H1 (cell line): Measurements from ENCODE around the gene FHIT. TPM values are rescaled to one million over a fixed set of nuclear protein-coding genes. Genes with fewer than 3 reads are reported as not detected.
A peak's percentile ranks its signal among the peaks of the same experiment; 100 is the strongest.

Experiments used
- CTCF ChIA-PET: fragments of 300-600 bp; sonication (Branson Sonifier 250); formaldehyde crosslinking; loops from one replicate; lab custom pipeline; 2021; ENCODE audit not compliant: partially characterized antibody; lab: Charles Lee
- POLR2A ChIA-PET: fragments of 300-600 bp; sonication (Branson Sonifier 250); formaldehyde crosslinking; loops from one replicate; lab custom pipeline; 2021; ENCODE audit warnings: inconsistent platforms; ENCODE audit not compliant: partially characterized antibody; lab: Charles Lee
- DNase-seq, 2 experiments: peaks; one replicate each; pipeline versions ENCODE4 v3.0.0 to v3.0.0-alpha.2; 2010 to 2022; ENCODE audit warnings: low spot score in 2 of 2, low read depth in 1 of 2, mixed read lengths in 1 of 2
- FAIRE-seq: peaks from 2 replicates; lab custom pipeline; 2011; peaks lifted over from hg19 to GRCh38; lab: Jason Lieb, UNC
- H2AFZ ChIP-seq: 2 replicates; pipeline ENCODE4 v1.8.1; 2012; ENCODE audit warnings: low read length, inconsistent platforms
- H2AK5ac ChIP-seq: 2 replicates; pipeline ENCODE4 v1.6.1; 2013; ENCODE audit warnings: low read depth, low read length
- H2BK120ac ChIP-seq: replicated peaks from 2 replicates; pipeline ENCODE3; 2013; ENCODE audit warnings: low read depth, low read length, inconsistent platforms
- H2BK12ac ChIP-seq: 2 replicates; pipeline ENCODE4 v1.6.1; 2013; ENCODE audit warnings: low read depth, low read length
- H2BK15ac ChIP-seq: 2 replicates; pipeline ENCODE4 v1.6.1; 2013; ENCODE audit warnings: low read length
- H2BK20ac ChIP-seq: 2 replicates; pipeline ENCODE4 v1.6.1; 2013; ENCODE audit warnings: low read length
- H2BK5ac ChIP-seq: 2 replicates; pipeline ENCODE4 v1.6.1; 2013; ENCODE audit warnings: low read depth, low read length
- H3K14ac ChIP-seq: 2 replicates; pipeline ENCODE4 v1.6.1; 2013; ENCODE audit warnings: inconsistent platforms; ENCODE audit not compliant: insufficient read length
- H3K18ac ChIP-seq: 2 replicates; pipeline ENCODE4 v1.6.1; 2013; ENCODE audit warnings: low read length; ENCODE audit errors: extremely low read depth
- H3K23ac ChIP-seq: 2 replicates; pipeline ENCODE4 v1.6.1; 2013; ENCODE audit warnings: inconsistent platforms; ENCODE audit not compliant: insufficient read length
- H3K23me2 ChIP-seq: 2 replicates; pipeline ENCODE4 v1.6.1; 2013; ENCODE audit warnings: low read depth, low read length
- H3K27ac ChIP-seq: 2 replicates; pipeline ENCODE4 v1.6.1; 2011; ENCODE audit warnings: low read depth, low read length, inconsistent platforms
- H3K27me3 ChIP-seq, 4 experiments: replicated peaks in 1 of 4; 1 replicate in 1 of 4; 2 replicates in 3 of 4; pipeline versions ENCODE4 v1.6.1 to v1.8.1; 2011 to 2013; ENCODE audit warnings: low read length in 3 of 4, mild to moderate bottlenecking in 3 of 4, inconsistent platforms in 2 of 4, mixed read lengths in 2 of 4, moderate library complexity in 1 of 4; ENCODE audit not compliant: control insufficient read depth in 3 of 4, insufficient read depth in 3 of 4; ENCODE audit errors: extremely low read depth in 1 of 4
- H3K36me3 ChIP-seq, 4 experiments: 2 replicates each; pipeline versions ENCODE4 v1.6.1 to v1.8.1; 2011 to 2013; ENCODE audit warnings: mild to moderate bottlenecking in 4 of 4, low read length in 3 of 4, moderate library complexity in 2 of 4, control low read depth in 1 of 4, inconsistent platforms in 1 of 4; ENCODE audit not compliant: insufficient read depth in 4 of 4, control insufficient read depth in 2 of 4
- H3K4ac ChIP-seq: replicated peaks from 2 replicates; pipeline ENCODE3; 2013; ENCODE audit warnings: low read length, low read depth, mixed read lengths, inconsistent platforms; ENCODE audit not compliant: insufficient read length
- H3K4me1 ChIP-seq, 4 experiments: replicated peaks in 1 of 4; 1 replicate in 1 of 4; 2 replicates in 3 of 4; pipeline versions ENCODE4 v1.6.1 to v1.8.1; 2011 to 2013; ENCODE audit warnings: low read length in 3 of 4, inconsistent platforms in 2 of 4, mixed read lengths in 1 of 4; ENCODE audit not compliant: insufficient read depth in 4 of 4, control insufficient read depth in 3 of 4
- H3K4me2 ChIP-seq, 2 experiments: 2 replicates each; pipeline versions ENCODE4 v1.6.1 to v1.8.1; 2011 to 2013; ENCODE audit warnings: low read depth in 2 of 2, low read length in 2 of 2, control low read depth in 1 of 2, inconsistent platforms in 1 of 2, mild to moderate bottlenecking in 1 of 2; ENCODE audit not compliant: insufficient read depth in 1 of 2
- H3K4me3 ChIP-seq, 4 experiments: fragments of 200-600, 300-600 bp in 1 of 4; sonication (generic), shearing (Covaris generic), sonication (Bioruptor Twin) in 1 of 4; 2 replicates each; pipeline versions ENCODE4 v1.5.1 to v1.8.1; 2011 to 2016; ENCODE audit warnings: low read length in 4 of 4, low read depth in 3 of 4, control low read depth in 2 of 4, inconsistent platforms in 2 of 4, mild to moderate bottlenecking in 2 of 4, mixed read lengths in 1 of 4, moderate library complexity in 1 of 4; ENCODE audit not compliant: insufficient read depth in 2 of 4; ENCODE audit errors: extremely low read depth in 1 of 4
- H3K56ac ChIP-seq: replicated peaks from 2 replicates; pipeline ENCODE3; 2013; ENCODE audit warnings: low read depth, mild to moderate bottlenecking, mixed read lengths, low read length, inconsistent platforms; ENCODE audit not compliant: insufficient read length
- H3K79me1 ChIP-seq: 2 replicates; pipeline ENCODE4 v1.6.1; 2013; ENCODE audit warnings: low read depth, low read length, control low read depth
- H3K79me2 ChIP-seq, 2 experiments: 2 replicates each; pipeline versions ENCODE4 v1.6.1 to v1.8.1; 2012 to 2013; ENCODE audit warnings: low read length in 2 of 2, mild to moderate bottlenecking in 2 of 2, inconsistent platforms in 1 of 2; ENCODE audit not compliant: insufficient read depth in 2 of 2, control insufficient read depth in 1 of 2
- H3K9ac ChIP-seq, 4 experiments: replicated peaks in 1 of 4; 1 replicate in 1 of 4; 2 replicates in 3 of 4; pipeline versions ENCODE4 v1.6.1 to v1.8.1; 2011 to 2013; ENCODE audit warnings: low read depth in 3 of 4, low read length in 3 of 4, control low read depth in 2 of 4, mild to moderate bottlenecking in 2 of 4, moderate library complexity in 2 of 4, inconsistent platforms in 1 of 4; ENCODE audit errors: extremely low read depth in 1 of 4
- H3K9me3 ChIP-seq, 2 experiments: 2 replicates each; pipeline versions ENCODE4 v1.6.1 to v1.8.1; 2012 to 2013; ENCODE audit warnings: mild to moderate bottlenecking in 2 of 2, moderate library complexity in 2 of 2, control low read depth in 1 of 2, inconsistent platforms in 1 of 2, low read depth in 1 of 2, low read length in 1 of 2, mixed read lengths in 1 of 2; ENCODE audit not compliant: insufficient read depth in 2 of 2
- H4K20me1 ChIP-seq, 2 experiments: replicated peaks in 1 of 2; 2 replicates each; pipeline versions ENCODE3 to v1.8.1; 2011 to 2013; ENCODE audit warnings: inconsistent platforms in 2 of 2, low read length in 2 of 2, mild to moderate bottlenecking in 1 of 2; ENCODE audit not compliant: insufficient read depth in 2 of 2, control insufficient read depth in 1 of 2
- H4K5ac ChIP-seq: 2 replicates; pipeline ENCODE4 v1.6.1; 2013; ENCODE audit warnings: low read length, low read depth, mixed read lengths, inconsistent platforms; ENCODE audit not compliant: insufficient read length
- H4K8ac ChIP-seq: 2 replicates; pipeline ENCODE4 v1.8.0; 2013; ENCODE audit warnings: mild to moderate bottlenecking, moderate library complexity, low read length, inconsistent platforms; ENCODE audit not compliant: insufficient read depth; ENCODE audit errors: extremely low read depth
- H4K91ac ChIP-seq: replicated peaks from 2 replicates; pipeline ENCODE3; 2013; ENCODE audit warnings: low read length, mixed read lengths, inconsistent platforms; ENCODE audit not compliant: insufficient read length
- RFX5 ChIP-seq: IDR thresholded peaks from 2 replicates; pipeline ENCODE4 v1.6.1; 2011; ENCODE audit warnings: low read depth, low read length, improper control_type of control experiment, borderline replicate concordance
- SIN3A ChIP-seq, 2 experiments: IDR thresholded peaks in 1 of 2; conservative IDR thresholded peaks in 1 of 2; 2 replicates each; pipeline ENCODE4 v1.6.1; 2011 to 2012; ENCODE audit warnings: low read length in 2 of 2, improper control_type of control experiment in 1 of 2, low read depth in 1 of 2, mild to moderate bottlenecking in 1 of 2
- SIRT6 ChIP-seq: IDR thresholded peaks from one replicate; pipeline ENCODE4 v1.7.1; 2012; ENCODE audit warnings: low read length, inconsistent platforms
- SP4 ChIP-seq: IDR thresholded peaks from 2 replicates; pipeline ENCODE4 v1.6.1; 2012; ENCODE audit warnings: low read length, inconsistent platforms
- WGBS, 2 experiments: shearing (Covaris generic) in 1 of 2; methylation state at CpG; one replicate each; pipeline versions ENCODE4 v1.1.6 to v1.1.7; 2013 to 2015; ENCODE audit warnings: low lambda C conversion rate in 2 of 2, mixed read lengths in 2 of 2, inconsistent platforms in 1 of 2, low coverage in 1 of 2, missing lambda C conversion rate in 1 of 2; ENCODE audit not compliant: insufficient replicate concordance in 2 of 2, insufficient coverage in 1 of 2, insufficient read length in 1 of 2; ENCODE audit errors: extremely low coverage in 1 of 2, missing lambda C conversion rate in 1 of 2; 5-methylcytosine and 5-hydroxymethylcytosine counted together
- polyA plus RNA-seq, 7 experiments: library from polyadenylated mRNA; depleted of rRNA in 3 of 7; stranded (reverse) in 5 of 7; unstranded in 2 of 7; fragments of >200 nt in 5 of 7; fragments of 200-250 nt in 2 of 7; gene quantifications; 1 replicate in 5 of 7; 2 replicates in 1 of 7; 4 replicates in 1 of 7; pipeline versions ENCODE4 v1.2.1 to v1.2.3, GENCODE V29; 2011 to 2013; ENCODE audit warnings: missing spikeins in 2 of 7, mixed read lengths in 2 of 7
- total RNA-seq: library from RNA; stranded (reverse); fragmentation: NEBNext Ultra II Directional; extraction: Animal tissue kit (Norgen Biotek cat#: 25700); gene quantifications from 2 replicates; pipeline ENCODE4 v1.2.1, GENCODE V29; 2021
- TF ChIP-seq, protein P1 (sequence below): IDR thresholded peaks from 2 replicates; pipeline ENCODE4 v1.6.1; 2012; ENCODE audit warnings: inconsistent platforms

FHIT gene
- total and polyA plus RNA-seq, 2 of the 8 experiments (the other 6 are each of a cell fraction or from before 2014, with no cell fraction given), result 1.2 to 3.2 TPM

DNA sequence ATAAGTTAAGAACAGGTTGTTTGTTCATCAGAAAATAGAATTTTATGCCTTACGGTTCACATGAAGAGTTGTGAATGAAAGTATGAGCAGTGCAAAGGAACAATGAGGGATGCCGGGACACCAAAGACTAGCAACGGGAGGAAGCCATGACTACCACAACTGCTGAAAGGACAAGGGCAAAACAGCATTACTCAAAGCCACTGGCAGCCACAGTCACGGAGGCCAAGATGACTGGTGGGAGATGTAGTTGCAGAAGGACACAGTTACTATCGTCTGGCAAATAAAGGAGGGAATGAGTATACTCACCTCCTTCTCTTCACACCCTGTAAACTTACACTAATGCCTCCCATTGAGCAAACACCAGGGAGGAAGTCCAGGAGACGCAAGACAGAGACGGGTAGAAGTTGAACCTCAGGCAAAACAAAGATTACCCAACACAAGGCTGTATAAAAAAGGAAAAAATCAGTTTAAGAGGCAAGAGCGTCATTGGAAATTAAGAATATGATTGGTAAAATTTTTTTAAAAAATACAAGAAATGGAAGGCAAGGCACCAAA is 675.5 kb downstream of the FHIT start:
- H4K5ac ChIP-seq, result no peak overlapping the region
- WGBS, 2 experiments, result 83 to 100% methylated on average over 1 to 8 of the region's 8 CpGs
- CTCF ChIA-PET, result interaction anchor here (0.8 kb wide), 1 partner anchor 166 kb away, joined by 3 read pairs; no protein-coding TSS in a partner anchor

More for the DNA sequence above, 675.5 kb downstream of the FHIT start:
- no peak for DNase-seq
- TF ChIP-seq SIRT6 (no peak), SP4 (no peak), RFX5 (no peak), SIN3A (conservative IDR thresholded peaks at IDR 0.05 in 1 of 2, IDR thresholded peaks at IDR 0.05 in 1 of 2; ENCODE audit: low read depth in 1 of 2, low read length in 2 of 2) (no peak)
- TF ChIP-seq, protein P1, sequence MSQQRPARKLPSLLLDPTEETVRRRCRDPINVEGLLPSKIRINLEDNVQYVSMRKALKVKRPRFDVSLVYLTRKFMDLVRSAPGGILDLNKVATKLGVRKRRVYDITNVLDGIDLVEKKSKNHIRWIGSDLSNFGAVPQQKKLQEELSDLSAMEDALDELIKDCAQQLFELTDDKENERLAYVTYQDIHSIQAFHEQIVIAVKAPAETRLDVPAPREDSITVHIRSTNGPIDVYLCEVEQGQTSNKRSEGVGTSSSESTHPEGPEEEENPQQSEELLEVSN, result no peak
- Histone ChIP-seq H4K20me1 (no peaks in the 10 kb centered on the region), H2BK15ac (no peak overlapping the region), H4K8ac (no peak overlapping the region), H3K4ac (no peak overlapping the region), H3K27me3 (no peaks in the 10 kb centered on the region), H3K9ac (0 out of 7 replicates have a peak overlapping the region, but pooled peaks of 1 of the 4 experiments have one; percentile 24), H3K27ac (no peak overlapping the region), H3K36me3 (no peaks in the 10 kb centered on the region), H3K9me3 (no peaks in the 10 kb centered on the region), H3K79me1 (no peaks in the 10 kb centered on the region), H3K18ac (no peak overlapping the region), H2BK12ac (no peak overlapping the region; the same call in 1 of the 2 replicates), H2AK5ac (no peak overlapping the region), H3K79me2 (no peaks in the 10 kb centered on the region), H3K4me3 (no peak overlapping the region), H2BK120ac (no peak overlapping the region), H3K14ac (no peak overlapping the region), H3K23me2 (no peaks in the 10 kb centered on the region), H3K4me2 (no peak overlapping the region), H3K4me1 (peaks cover 0 to 6% (median 3%) of the 10 kb centered on the region in 4 experiments; a peak in 3 of 7 replicates), H2AFZ (0 out of 2 replicates have a peak overlapping the region, but pooled peaks have one; percentile 47), H4K91ac (no peak overlapping the region), H3K56ac (no peak overlapping the region), H2BK5ac (no peak overlapping the region), H2BK20ac (no peak overlapping the region), H3K23ac (no peak overlapping the region)
- FAIRE-seq, result no peak
- POLR2A ChIA-PET, result no interaction called here
